Activated CD4-positive, CD25-positive, alpha-beta regulatory T cell treated with anti-CD3 and anti-CD28 coated beads, Interleukin-2, amount 50 U/mL, for 24 hours (primary cell): ENCODE results near the gene MEDAG.
A peak's percentile ranks its signal among the peaks of the same experiment; 100 is the strongest.

Experiments
- ATAC-seq, 2 donors: fragments of 150-1000 bp; cut with Tn5 transposase; one replicate each; pipeline ENCODE4 v1.10.0; 2021; ENCODE audit warnings: mild to moderate bottlenecking in 1 of 2, moderate library complexity in 1 of 2

Gene MEDAG

GRCh38 chr13:30905932-30906383, at the start of gene MEDAG:
Gene MEDAG (plus strand): TSS chr13:30906271. CDS start chr13:30906516, 245 bp downstream.
- no peak for ATAC-seq

- no peak for ATAC-seq
These were observed 49.1 kb upstream of the MEDAG start for GRCh38 chr13:30857018-30857417.

- ATAC-seq: no peak
These were observed 48.4 kb upstream of the MEDAG start for GRCh38 chr13:30857636-30858035.

- ATAC-seq: no peak
These were observed 46.7 kb upstream of the MEDAG start for GRCh38 chr13:30859326-30859725.

GRCh38 chr13:30861163-30861562, 44.9 kb upstream of the MEDAG start:
- no peak for ATAC-seq

GRCh38 chr13:30861836-30862467, 44.1 kb upstream of the MEDAG start:
- no peak for ATAC-seq

- no peak for ATAC-seq
These were observed 43.4 kb upstream of the MEDAG start for GRCh38 chr13:30862707-30863106.

GRCh38 chr13:30863231-30863630, 42.8 kb upstream of the MEDAG start:
- no peak for ATAC-seq

GRCh38 chr13:30863796-30864195, 42.3 kb upstream of the MEDAG start:
- no peak for ATAC-seq

- no peak for ATAC-seq
These were observed 41.5 kb upstream of the MEDAG start for GRCh38 chr13:30864433-30865122.

- ATAC-seq: peak; percentile 70 to 84
These were observed 40.7 kb upstream of the MEDAG start for GRCh38 chr13:30865123-30866049.

GRCh38 chr13:30866677-30867076, 39.4 kb upstream of the MEDAG start:
- no peak for ATAC-seq

GRCh38 chr13:30867089-30867669, 38.9 kb upstream of the MEDAG start:
- ATAC-seq: no peak

- no peak for ATAC-seq
These were observed 37.1 kb upstream of the MEDAG start for GRCh38 chr13:30868799-30869470.

GRCh38 chr13:30869491-30869890, 36.6 kb upstream of the MEDAG start:
- ATAC-seq: no peak

- peak; percentile 41 to 48 for ATAC-seq
These were observed 35.8 kb upstream of the MEDAG start for GRCh38 chr13:30870049-30870884.

GRCh38 chr13:30870916-30871587, 35.0 kb upstream of the MEDAG start:
- no peak for ATAC-seq

- no peak for ATAC-seq
These were observed 34.3 kb upstream of the MEDAG start for GRCh38 chr13:30871588-30872275.

GRCh38 chr13:30872276-30872594, 33.8 kb upstream of the MEDAG start:
- ATAC-seq: no peak
